HG03520 (cell line): ENCODE measurements around the gene ZCCHC24.

Source experiments
- ATAC-seq: cut with Tn5 transposase; IDR thresholded peaks from one replicate; pipeline ENCODE4 v1.9.1; 2021; ENCODE audit warnings: mild to moderate bottlenecking, moderate library complexity; ENCODE audit not compliant: unreplicated experiment

The ZCCHC24 gene

DNA sequence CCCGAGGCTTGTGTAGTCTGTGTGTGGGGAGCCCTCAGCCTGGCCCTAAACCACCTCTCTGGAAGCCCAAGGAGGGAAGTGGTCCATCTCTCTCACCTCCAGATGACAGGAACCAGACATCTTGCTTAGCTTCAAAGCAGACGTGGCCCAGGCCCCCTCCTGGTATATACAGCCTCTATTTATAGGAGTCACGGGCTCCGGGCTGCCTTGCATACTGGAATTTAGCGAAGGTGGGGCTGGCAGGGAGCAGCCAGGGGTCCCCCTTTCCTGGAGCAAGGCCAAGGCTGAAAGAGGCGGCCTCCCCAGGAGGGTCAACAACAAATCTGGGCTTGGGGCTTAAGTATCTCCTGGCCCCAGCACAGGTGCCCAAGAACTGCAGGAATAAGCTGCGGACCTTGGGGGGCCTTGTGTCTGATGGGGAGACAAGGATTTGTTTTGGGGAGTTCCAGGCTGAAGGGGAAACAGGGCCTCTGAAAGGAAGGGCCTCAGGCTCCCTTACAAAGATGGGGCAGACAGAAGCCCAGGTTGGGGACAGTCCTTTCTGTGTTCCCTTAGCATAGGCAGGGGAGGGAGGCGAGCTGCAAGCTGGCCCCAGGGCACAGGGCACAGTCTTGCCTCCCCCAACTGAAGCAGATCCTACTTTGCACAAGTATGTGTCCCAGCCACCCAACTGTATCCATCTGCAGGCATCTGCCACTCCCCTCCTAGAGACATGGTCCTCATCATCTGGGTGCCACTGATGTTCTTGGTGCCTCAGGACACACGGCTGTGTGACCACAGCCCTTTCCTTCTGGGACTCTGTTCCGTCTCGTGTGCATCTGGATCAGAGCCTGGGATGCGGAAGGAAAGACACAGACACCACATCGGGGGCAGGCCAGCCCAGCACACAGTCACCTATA, 11.9 kb downstream of the ZCCHC24 start:
- ATAC-seq, result no peak

DNA sequence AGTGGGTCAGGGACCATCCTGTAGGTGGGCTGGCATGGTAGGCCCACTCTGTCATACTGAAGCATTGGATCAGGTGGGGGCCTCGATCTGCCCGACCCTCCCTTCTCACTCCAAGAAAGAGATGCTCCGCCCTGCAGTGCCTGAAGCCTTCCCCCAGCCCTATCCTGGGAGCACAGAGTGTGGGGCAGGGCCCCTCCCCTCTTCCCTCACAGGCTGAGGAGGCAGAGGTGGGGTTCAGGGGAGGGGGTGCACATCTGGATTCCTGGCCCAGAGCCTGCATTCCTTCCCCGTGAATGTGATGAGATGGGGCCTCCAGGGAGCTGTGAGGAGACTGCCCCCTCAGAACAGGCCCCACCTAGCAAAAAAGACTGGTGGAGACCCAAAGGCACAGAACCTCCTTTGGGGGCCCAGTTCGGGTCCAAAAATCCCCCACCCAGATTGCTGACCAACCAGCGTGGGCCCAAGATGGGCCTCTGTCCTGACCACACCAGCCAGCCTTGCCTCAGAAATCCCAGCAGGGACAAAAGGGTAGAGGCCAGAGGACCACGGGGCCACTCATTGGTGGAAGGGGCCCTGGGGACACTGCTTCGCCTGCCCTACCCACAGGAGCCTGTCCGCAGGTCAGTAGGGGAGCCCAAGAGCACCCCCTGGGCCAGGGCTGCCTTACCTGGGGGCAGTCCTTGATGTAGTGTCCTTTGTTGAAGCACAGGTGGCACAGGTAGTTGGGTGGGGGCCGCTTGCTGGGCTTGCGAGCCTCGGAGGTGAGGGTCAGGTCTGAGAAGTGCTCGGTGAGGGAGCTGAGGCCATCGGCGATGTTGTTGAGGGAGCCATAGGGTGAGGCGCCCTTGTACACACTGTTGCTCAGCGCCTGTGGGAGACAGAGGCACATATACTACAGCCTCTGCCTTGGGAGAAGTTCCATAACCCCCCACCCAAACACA, 13.3 kb downstream of the ZCCHC24 start:
- ATAC-seq, result no peak

DNA sequence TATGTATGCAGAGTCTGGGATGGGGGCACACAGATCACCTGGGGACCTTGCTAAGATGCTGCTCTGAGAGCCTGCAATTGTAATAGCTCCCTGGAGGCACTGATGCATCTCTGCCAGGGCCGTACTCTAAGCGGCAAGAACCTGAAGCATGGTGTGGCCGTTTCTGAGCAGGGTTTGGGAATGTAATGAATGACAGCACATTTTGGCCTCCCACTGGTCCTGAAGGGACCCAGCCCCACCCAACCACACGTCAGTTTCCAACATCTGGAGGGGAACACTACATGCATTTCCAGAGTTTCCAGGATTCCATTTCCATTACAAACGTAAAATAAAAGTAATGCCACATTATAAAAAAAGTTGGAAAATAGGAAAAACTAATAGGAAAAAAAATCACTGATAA, 14.0 kb downstream of the ZCCHC24 start:
- ATAC-seq, result no peak

DNA sequence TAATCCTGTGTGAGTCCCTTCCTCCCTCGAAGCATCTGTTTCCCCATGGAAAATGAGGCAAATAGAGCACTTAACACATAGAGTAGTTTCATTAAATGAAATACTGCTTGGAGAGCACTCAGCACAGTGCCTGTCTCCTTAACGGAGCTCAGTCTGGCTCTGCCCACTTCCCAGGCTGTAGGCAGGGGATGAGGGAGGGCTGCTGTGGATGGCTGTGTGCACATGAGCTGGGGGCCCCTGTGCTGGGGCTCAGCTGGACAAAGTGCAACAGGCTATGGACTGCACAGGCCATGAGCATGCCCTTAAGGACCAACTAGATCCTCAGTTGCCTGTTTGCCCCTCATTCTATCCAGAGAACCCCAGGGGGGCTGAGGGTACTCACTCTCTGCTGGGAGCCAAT, 14.5 kb downstream of the ZCCHC24 start:
- ATAC-seq, result no peak

DNA sequence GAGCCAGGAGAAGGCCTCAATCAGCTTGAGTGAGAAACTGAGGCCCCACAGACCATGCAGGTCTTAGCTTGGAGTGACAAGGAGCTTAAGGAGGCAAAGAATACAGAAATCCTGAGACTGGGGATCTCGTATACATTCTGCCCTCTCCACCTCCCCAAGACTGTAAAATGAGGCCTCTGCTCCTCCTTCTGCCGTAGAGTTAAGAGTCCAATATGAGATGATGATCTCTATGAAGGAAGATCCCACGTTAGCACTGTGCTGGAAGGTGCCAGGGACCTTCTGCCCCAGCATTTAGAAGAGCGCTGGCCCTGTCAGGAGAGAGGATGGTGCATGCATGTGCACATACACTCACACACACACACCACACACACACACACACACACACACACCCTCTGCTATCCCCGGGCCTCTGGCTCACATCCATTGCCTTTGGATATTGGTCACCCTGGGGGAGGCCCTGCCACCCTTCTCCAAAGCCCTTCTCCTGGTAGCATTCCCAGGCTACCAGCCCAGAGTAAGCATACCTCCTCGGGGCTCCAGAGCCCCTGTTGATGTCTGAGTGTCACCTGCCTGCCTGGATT, 15.0 kb downstream of the ZCCHC24 start:
- no peak for ATAC-seq

DNA sequence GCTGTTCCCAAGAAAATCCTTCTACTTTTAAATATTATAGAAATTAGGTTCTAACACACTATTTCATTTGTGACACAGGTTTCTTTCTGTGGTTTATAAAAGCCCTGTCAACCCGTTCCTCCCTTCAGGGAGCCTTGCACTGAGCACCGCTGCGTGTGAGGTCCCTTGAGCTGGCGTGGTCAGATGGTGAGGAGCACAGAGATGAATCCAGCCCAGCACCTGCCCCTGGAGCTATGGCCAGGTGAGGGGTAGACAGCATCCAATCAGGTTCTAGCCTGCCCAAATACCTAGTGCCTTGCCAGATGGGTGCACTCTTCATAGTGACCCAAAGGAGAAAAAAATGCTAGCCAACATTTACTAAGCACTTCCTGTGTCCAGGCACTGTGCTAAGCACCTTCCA, 15.7 kb downstream of the ZCCHC24 start:
- ATAC-seq, result no peak

DNA sequence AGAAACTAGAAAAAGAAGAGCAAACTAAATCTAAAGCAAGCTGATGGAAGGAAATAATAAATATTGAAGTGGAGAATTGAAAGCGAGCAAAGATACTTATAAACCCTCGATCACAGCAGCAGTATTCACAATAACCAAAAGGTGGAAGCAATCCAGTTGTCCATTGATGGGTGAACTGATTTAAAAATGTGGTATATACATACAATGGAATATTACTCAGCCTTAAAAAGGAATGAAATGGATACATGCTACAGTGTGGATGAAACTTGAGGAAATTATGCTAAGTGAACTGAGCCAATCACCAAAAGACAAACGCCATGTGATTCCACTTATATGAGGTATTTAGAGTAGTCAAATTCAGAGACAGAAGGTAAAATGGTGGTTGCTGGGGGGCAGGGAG, 17.5 kb downstream of the ZCCHC24 start:
- no peak for ATAC-seq

DNA sequence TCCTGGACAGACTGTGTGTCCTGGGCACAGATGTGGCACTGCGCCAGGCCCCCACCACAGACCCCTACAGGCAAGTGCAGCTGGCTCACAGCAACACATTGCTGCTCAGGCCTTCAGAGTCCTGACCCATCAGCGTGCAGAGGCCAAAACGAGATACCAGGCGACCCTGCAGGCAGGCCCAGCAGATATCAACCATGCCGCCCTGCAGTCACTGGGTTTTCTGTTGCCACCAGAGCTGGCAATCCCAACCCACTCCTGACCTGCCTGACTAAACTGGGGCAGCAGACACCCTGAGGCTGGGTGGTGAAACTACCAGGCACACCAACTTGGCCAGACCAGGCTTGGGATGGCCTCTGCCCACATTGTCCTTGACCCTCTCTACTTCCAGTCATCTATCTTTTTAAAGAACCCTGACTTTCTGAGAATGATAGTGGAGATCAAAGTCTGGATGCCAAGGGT, 20.3 kb downstream of the ZCCHC24 start:
- no peak for ATAC-seq

DNA sequence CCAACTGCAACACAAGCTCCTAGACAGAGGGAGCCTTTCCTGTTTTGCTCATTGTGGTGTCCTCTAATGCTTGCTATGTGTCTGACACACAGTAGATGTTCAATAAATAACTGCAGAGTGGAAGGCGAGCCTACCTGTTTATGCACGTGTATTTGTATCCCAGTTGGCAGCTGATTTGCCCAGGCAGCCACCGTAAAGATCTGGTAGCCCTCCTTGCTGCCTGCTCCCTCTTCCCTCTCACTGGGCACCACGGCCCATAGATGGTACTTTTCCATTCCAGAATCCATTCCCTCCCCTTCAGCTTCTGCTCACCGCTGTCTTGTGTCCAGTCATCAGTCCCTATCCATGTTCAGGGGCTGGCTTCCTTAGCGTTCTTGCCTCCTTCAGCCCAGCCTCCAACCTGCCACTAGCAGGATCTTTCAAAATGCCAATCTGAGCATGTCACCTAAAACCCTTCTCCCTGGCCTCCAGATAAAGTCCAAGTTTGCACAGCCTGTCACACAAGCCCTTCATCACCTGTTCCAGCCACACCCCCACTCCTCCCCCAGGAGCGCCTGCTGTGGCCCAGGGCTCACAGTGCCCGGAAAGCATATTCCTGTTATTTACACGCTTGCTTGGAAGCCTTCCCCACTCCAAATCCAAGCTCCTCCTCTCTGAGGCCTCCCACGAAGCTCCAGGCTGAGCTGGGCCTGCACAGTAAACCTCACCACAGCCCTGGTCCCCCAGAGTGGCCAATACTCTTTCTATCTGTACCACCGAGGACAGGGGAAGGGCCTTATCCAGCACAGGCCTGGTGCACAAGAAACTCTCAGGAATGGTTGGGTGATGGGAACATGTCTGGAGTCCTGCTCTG, 21.0 kb downstream of the ZCCHC24 start:
- ATAC-seq, result no peak

DNA sequence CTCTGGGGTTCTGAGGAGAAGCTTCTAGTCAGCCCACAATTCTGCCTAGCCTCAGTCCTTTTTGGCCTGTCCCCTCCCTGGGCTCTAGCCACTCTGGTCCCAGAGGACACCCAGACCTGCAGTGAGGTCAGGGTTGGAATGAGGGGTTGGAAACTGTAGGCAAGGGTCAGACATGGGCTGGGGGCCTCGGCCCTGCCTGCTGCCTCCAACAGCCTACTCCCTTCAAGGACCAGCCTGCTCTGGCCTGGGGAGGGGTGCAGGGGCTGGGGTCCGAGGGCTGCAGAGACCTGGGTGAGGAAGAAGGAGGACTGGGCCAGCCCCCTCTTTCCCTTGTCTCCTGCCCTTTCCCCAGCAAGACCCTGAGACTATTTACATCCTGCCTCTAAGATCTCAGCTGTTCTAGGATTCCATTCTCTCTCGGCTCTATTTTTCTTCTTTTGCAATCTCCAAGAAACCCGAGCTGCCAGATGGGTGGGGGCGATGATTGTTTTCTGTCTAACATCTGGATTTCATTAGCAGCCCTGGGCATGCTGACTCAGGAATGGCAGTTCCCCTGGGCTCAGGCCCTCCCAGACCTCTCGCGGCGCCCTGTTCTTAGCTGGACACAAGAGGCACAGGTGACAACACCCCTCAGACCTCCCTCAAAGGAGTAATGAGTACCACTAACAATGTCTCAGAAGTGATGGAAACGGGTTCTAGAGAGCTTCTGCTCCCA, 23.1 kb downstream of the ZCCHC24 start:
- ATAC-seq, result no peak

DNA sequence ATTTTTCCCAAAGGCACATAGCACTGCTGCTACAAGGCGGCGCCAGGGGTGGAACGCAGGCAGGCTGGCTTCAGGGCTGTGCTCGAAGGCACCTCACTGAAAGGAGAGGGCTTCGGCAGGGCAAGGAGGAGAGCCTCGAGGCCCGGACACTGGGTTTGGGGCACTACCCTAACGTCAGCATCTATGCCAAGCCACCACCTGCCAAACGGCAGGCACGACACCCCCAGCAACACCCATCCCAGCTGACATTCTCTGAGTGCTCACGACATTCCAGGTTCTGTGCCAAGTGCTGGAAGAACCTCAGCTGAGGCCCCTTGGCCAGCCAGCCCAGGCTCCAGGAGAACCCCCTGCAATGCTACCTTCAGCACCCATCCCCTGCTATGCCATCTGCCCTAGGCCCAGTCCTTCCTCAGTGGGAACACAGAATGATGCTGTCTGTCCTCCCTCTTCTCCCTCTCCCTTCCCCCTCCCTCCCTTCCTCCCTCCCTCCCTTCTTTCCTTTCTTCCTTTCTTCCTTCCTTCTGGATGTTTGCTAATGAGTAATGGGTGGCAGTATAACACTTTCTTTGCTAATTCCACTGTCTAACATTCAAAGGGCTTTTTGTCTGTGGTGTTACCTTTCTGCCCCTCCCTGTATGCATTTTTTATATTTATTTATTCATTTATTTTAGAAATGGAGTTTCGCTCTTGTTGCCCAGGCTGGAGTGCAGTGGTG, 24.3 kb downstream of the ZCCHC24 start:
- no peak for ATAC-seq

DNA sequence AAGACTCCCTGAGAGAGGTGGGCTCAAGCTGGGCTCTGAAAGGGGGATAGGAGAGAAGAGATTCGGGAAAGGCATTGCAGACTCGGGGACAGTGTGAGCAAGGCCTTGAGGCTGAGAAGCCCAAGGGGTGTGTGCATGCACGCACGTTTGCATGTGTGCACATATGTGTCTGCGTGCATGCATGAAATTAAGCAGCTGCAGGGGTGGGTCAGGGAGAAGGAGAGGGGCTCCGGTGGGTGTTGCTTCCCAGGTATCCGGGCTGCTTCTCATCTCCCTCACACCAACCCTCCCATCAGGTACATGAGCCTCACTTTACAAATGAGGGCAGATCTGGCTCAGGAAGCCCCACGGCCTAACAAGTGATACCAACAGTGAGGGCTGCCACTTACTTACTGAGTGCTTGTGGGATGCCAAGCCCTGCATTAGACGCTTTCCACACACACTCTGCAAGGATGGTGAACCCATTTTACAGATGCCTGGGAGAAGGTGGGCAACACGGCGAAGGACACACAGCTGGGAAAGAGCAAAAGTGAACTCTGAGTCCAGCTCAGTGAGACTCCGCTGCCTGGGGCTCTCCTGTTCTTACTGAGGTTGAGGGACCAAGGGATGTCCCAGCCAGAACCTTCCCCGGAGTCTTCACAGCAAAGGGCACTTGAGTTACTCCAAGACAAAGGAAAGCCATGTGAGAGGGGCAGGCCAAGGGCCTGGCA, 26.4 kb downstream of the ZCCHC24 start:
- no peak for ATAC-seq

DNA sequence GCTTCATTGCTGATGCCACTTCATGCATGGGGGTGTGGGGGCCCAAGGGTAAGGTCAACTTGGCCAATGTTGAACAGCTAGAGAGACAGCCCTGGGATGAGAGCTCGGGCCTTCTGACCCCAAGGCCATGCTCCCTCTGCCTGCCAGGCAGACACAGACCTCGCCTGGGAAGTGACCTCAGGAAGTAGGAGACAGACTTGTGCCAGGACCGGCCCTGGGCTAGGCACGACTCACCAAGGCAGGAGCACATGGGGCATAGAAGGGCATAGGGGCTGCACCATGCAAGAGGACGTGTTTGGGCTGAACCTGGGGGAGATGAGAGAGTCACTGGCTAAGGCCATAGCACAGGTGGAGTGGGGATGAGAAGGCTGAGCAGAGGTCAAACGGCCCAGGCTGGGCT, 27.1 kb downstream of the ZCCHC24 start:
- ATAC-seq, result no peak

DNA sequence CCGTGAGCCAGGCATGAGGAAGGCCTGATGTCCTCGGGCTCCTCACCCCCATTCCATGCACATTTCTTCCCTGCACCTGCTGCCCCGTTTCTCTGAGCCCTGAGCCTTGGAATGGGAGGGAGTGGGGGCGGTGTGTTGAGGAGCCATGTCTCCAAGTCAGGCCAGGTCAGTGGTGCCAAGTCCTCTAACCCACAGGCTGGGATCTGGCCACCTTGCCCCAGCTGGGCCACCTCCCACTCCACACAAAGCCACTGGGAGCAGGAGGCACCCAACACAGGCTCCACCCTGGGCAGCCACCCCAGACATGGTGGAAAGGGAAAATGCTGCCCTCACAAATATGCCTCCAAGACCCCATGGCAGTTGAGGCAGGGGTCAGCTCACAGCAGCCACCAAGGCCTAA, 27.7 kb downstream of the ZCCHC24 start:
- no peak for ATAC-seq

DNA sequence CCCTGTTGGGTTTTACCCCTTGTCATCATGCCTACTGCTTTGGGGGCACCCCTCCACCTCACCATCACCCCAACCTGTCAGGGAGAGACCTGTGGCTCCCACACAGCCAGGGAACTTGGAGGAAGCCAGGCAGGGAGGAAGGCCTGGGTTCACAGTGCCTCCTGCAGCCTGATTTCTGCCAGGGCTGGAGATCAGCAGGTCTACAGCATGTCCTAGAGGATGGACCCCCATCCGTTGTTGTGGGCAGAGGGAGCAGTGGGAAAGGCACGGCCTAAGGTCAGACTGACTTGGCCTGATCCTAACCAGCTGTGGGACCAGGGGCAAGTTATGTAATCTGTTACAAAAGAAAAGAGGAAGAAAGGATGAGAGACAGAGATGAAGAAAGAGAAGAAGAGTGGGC, 28.2 kb downstream of the ZCCHC24 start:
- no peak for ATAC-seq

DNA sequence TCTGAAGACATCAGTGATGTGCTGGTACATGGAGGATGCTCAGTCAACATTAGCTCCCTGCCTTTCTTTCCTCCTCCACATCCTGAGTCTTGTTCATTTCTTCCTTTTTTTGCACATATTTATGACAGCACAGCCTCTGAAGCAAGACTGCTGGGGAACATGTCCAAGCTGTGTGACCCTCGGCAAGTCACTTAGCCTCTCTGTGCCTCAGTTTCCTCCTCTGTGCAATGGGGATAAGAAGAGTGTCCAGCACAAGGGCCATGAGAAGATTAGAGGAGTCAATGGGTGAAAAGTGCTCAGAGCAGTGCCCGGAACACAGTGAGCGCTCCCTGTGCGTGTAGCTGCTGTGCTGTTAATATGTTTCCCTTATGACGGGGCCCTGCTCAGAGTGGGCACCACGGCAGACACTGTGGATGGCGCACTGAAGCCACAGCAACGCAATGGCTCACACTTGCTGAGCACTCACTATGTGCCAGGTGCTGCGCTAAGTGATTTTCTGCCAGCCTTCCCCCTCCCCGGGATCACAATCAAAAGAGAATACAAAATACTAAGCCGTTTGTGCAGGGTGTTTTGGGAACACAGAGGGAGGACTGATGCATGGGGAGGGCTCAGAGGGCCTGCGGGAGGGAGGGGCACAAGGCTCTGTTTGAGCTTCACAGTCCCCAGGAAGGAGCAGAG, 28.7 kb downstream of the ZCCHC24 start:
- no peak for ATAC-seq

DNA sequence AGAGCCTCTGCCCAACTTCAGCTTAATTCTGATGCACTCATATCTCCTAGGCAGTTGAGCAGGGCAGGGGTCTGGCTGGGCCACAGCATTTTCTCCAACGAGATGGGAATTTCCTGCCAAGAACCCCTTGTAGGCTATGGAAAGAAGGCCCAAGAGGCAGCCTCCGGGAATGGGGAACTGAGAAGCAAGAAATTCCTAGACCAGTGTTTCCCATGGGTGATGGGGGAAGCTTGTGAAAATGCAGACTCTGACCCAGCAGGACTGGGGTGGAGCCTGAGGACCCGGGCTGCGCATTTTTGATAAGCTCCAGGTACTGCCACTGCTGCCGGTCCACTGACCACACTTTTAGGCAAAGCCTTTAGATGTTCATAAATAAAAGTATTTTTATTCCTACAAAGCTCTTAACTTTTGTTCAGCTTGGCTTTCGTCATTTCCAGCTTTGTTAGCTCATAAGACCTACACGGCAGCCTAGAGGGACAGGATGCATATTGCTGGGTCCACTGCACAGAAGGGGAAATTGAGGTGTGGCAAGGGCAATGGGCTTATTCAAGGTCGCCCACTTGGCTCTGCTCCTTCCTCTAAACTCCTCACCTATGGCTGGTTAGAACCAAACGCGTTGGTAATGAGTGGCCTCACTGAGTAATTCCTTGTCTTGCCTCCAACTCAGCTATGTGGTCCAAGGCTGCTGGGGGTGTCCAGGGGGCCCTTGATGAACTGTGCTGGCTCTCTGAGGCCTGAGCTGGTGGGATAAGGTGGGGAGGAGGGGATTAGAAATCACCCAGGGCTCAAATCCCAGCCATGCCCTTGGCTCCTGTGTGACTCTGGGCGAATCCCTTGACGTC, 29.5 kb downstream of the ZCCHC24 start:
- ATAC-seq, result no peak
